Choroid plexus epithelial cell (primary cell): ENCODE data around the gene TAX1BP1.

Experiments
- DNase-seq: peaks from one replicate; pipeline ENCODE4 v3.0.0-alpha.2; 2010; ENCODE audit warnings: low read depth
- H3K4me3 ChIP-seq: 2 replicates; pipeline ENCODE4 v1.5.1; 2011; ENCODE audit warnings: low read depth, mild to moderate bottlenecking, control low read depth, low read length, moderate library complexity
- TF ChIP-seq, protein P1 (sequence below): conservative IDR thresholded peaks from 2 replicates; pipeline ENCODE4 v1.5.1; 2011; ENCODE audit warnings: low read depth, mild to moderate bottlenecking, control low read depth, inconsistent platforms, low read length, moderate library complexity

TAX1BP1 gene

DNA sequence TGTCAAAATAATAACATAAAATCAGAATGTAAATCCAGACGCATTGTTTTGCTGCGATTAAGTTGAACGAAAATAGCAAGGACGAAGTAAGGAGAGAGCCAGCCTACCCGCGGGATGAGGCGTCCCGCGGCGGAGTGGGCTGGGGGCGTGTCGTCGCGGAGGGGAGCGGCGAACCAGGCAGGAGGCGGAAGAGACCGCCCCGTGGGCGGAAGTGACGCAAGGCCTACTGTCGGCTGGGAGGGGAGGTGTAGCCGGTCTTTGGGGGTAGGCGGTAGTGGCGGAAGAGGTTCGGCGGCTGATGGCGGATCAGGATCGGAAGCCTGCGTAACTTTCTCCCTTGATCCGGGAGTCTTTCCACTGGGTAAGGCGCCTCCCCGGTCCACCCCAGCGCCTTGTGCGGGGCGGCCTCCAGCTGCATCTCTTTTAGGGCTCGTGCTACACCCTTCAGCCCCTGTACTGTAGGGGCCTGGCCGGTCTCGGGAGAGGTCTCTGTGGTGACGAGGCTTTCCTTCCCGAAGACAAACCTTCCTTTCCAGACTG, at the start of gene TAX1BP1:
Gene TAX1BP1, plus strand, starts transcription at position 254 of the 540 bp plus-strand sequence. CDS start 8,363 bp downstream, outside the sequence.
- H3K4me3 ChIP-seq: peak within 1 kb of the TSS; percentile 97
- TF ChIP-seq, protein P1, sequence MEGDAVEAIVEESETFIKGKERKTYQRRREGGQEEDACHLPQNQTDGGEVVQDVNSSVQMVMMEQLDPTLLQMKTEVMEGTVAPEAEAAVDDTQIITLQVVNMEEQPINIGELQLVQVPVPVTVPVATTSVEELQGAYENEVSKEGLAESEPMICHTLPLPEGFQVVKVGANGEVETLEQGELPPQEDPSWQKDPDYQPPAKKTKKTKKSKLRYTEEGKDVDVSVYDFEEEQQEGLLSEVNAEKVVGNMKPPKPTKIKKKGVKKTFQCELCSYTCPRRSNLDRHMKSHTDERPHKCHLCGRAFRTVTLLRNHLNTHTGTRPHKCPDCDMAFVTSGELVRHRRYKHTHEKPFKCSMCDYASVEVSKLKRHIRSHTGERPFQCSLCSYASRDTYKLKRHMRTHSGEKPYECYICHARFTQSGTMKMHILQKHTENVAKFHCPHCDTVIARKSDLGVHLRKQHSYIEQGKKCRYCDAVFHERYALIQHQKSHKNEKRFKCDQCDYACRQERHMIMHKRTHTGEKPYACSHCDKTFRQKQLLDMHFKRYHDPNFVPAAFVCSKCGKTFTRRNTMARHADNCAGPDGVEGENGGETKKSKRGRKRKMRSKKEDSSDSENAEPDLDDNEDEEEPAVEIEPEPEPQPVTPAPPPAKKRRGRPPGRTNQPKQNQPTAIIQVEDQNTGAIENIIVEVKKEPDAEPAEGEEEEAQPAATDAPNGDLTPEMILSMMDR: no peak
- DNase-seq: peak; percentile 96

DNA sequence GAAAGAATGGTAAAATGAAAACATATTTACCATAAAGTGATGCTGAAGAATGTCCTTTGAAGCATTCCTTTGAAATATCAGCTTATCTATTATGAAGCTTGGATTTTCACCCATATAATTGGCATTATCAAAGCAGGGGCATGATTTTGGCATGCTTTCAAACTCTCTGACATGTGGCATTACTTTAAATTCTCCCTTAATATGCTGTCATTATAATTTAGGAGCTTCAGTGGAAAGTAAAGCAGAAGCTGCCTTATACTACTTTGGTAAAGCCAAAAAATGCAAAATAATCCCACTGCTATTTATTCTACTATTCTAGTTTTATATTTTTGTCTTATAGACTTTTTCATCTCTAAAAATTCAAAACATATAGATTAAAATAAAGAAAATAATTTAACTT, 49.3 kb upstream of the TAX1BP1 start:
- TF ChIP-seq, protein P1: no peak

DNA sequence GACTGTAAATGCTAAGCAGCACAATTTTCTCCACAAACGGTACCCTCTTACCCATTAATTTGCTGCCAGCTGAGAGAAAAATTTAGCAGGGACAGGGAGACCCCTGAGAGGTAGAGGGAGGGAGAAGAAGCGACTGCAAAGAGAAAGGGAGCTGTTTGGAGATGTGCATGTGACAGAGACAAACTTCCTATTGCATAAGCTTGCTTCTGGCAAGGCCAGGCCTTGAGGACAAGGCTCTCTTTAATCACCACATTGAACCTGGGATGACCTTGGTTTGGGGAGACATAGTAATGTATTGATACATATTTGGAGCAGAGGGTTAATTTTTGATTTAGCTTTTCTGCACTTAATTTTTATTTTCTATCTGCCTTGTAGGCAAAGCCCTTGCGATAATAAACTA, 46.2 kb upstream of the TAX1BP1 start:
- H3K4me3 ChIP-seq: no peak overlapping the region
- TF ChIP-seq, protein P1: no peak
- DNase-seq: peak; percentile 45

More for the DNA sequence above, 49.3 kb upstream of the TAX1BP1 start:
- no peak for DNase-seq
- no peak overlapping the region for H3K4me3 ChIP-seq

DNA sequence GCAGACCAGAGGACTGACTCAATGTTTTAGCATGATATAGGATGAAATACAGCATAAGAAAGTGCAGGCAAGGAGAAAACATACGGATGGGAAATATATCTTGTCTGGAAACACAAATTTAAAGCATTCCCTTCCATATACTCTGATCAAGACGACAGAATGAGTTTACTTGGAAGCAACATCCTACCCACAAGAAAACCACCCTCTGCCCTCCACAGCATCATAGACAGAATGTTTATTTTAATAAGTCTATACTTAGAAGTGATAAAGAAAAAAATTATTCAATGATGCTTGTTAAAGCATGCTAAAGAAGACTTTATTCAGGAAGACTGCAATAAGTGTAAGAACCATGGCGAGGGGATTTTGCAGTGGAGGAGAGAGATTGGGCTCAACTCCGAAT, 44.9 kb upstream of the TAX1BP1 start:
- TF ChIP-seq, protein P1: no peak
- DNase-seq: no peak
- no peak overlapping the region for H3K4me3 ChIP-seq

DNA sequence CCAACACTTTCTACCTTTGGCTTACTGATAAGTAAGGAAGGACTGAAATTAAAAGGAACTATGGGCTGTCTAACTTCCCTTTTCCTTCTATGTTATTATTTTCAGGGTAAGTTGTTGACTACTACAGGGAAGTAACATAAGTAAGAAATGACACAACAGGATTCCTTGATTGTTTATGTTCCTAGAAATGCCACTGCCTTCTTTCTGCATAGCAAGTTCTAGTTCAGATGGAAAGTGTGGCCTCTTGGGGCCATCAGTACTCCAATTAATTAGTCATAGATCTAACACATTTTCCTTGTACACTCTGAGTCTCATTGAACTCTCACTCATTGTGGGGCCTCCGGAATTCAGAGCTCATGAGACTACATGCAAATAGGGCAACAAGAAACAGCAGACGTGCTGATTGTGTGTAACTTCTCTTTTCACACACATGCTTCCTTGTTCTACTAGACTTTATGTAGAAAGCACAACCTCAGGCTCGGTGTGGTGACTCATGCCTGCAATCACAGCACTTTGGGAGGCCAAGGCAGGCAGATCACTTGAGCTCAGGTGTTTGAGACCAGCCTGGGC, 42.0 kb upstream of the TAX1BP1 start:
- H3K4me3 ChIP-seq: no peak overlapping the region
- DNase-seq: peak; percentile 44
- TF ChIP-seq, protein P1: no peak

DNA sequence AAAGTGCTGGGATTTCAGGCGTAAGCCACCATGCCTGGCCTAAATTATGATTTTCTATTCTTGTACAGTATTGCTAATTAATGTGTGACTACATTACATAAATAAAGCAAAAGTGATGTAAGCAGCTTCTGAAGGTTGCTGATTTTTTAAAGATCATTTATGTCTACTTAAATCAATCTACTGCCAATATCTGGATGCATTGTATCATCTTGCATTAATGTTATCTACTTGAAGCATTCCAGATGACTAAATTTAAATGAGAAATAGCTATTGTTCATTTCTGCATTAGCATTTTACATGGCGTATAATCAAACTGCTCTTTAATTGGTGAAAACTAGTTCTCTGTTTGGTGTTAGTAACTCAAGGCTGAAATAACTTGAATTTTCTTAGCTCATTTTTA, 40.2 kb upstream of the TAX1BP1 start:
- H3K4me3 ChIP-seq: no peak overlapping the region
- no peak for DNase-seq
- TF ChIP-seq, protein P1: no peak

DNA sequence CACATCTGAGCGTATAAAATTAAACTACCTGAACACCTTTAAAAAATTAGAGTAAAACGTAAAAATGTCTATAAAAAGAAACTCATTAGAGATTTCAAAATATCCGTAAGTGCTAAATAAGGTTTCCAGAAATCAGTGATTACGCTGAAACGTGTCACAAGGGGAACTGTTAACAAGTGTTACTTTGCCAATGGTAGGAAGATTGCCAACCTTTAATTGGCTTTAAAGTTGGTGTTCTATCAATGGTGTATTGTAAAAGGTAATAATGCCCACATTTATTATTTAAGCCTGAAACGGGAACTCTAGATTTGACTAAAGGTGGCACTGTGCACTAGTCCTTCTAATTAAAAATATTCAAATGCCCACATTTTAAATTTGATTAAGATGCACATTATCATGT, 39.5 kb upstream of the TAX1BP1 start:
- no peak overlapping the region for H3K4me3 ChIP-seq
- TF ChIP-seq, protein P1: no peak
- no peak for DNase-seq
